H9 (cell line): ENCODE results near the gene LMO3. TPM values are rescaled to one million over a fixed set of nuclear protein-coding genes. Genes with fewer than 3 reads are reported as not detected.

Experiments used
- DNase-seq: peaks from one replicate; pipeline ENCODE4 v3.0.0-alpha.2; 2017
- H2AFZ ChIP-seq: one replicate; pipeline ENCODE4 v1.6.1; 2013; ENCODE audit warnings: mild to moderate bottlenecking, low read length, control low read depth, moderate library complexity
- H2AK5ac ChIP-seq: 2 replicates; pipeline ENCODE4 v1.6.1; 2013; ENCODE audit warnings: low read length, control low read depth, mixed read lengths; ENCODE audit not compliant: insufficient read length
- H2BK120ac ChIP-seq: one replicate; pipeline ENCODE4 v1.6.1; 2013; ENCODE audit warnings: low read depth, mild to moderate bottlenecking, low read length, control low read depth, inconsistent platforms; ENCODE audit not compliant: poor library complexity, severe bottlenecking
- H2BK12ac ChIP-seq: 2 replicates; pipeline ENCODE4 v1.6.1; 2013; ENCODE audit warnings: low read length, control low read depth, mixed read lengths, low read depth; ENCODE audit not compliant: insufficient read length
- H2BK15ac ChIP-seq: 2 replicates; pipeline ENCODE4 v1.6.1; 2013; ENCODE audit warnings: low read depth, low read length, control low read depth
- H2BK20ac ChIP-seq: one replicate; pipeline ENCODE4 v1.6.1; 2013; ENCODE audit warnings: low read depth, mild to moderate bottlenecking, low read length, control low read depth, inconsistent platforms; ENCODE audit not compliant: poor library complexity, severe bottlenecking
- H2BK5ac ChIP-seq: 2 replicates; pipeline ENCODE4 v1.6.1; 2013; ENCODE audit warnings: low read length, control low read depth, mixed read lengths; ENCODE audit not compliant: insufficient read length
- H3K14ac ChIP-seq: 2 replicates; pipeline ENCODE4 v1.6.1; 2013; ENCODE audit warnings: low read length, control low read depth; ENCODE audit not compliant: insufficient read depth
- H3K18ac ChIP-seq: 2 replicates; pipeline ENCODE4 v1.6.1; 2013; ENCODE audit warnings: low read depth, mild to moderate bottlenecking, mixed read lengths, low read length, control low read depth; ENCODE audit not compliant: insufficient read length
- H3K23ac ChIP-seq: 2 replicates; pipeline ENCODE4 v1.6.1; 2013; ENCODE audit warnings: low read length, control low read depth, mixed read lengths, low read depth; ENCODE audit not compliant: insufficient read length
- H3K23me2 ChIP-seq: 2 replicates; pipeline ENCODE4 v1.6.1; 2013; ENCODE audit warnings: low read depth, mild to moderate bottlenecking, mixed read lengths, low read length, control low read depth; ENCODE audit not compliant: insufficient read length, poor library complexity, severe bottlenecking
- H3K27ac ChIP-seq: 2 replicates; pipeline ENCODE4 v1.5.1; 2013; ENCODE audit warnings: low read length, control low read depth, mixed read lengths, low read depth; ENCODE audit not compliant: insufficient read length
- H3K27me3 ChIP-seq: 2 replicates; pipeline ENCODE4 v1.6.1; 2013; ENCODE audit warnings: low read length, control low read depth, inconsistent platforms; ENCODE audit not compliant: insufficient read depth
- H3K4ac ChIP-seq: 2 replicates; pipeline ENCODE4 v1.6.1; 2013; ENCODE audit warnings: low read depth, mild to moderate bottlenecking, control low read depth, inconsistent platforms, low read length, moderate library complexity
- H3K4me1 ChIP-seq: 2 replicates; pipeline ENCODE4 v1.6.1; 2013; ENCODE audit warnings: low read length, control low read depth, inconsistent platforms; ENCODE audit not compliant: insufficient read depth
- H3K4me2 ChIP-seq: 2 replicates; pipeline ENCODE4 v1.6.1; 2013; ENCODE audit warnings: low read length, control low read depth, mixed read lengths; ENCODE audit not compliant: insufficient read length, insufficient read depth
- H3K56ac ChIP-seq: 2 replicates; pipeline ENCODE4 v1.6.1; 2013; ENCODE audit warnings: low read depth, mild to moderate bottlenecking, mixed read lengths, low read length, control low read depth; ENCODE audit not compliant: insufficient read length
- H3K79me1 ChIP-seq: 2 replicates; pipeline ENCODE4 v1.6.1; 2013; ENCODE audit warnings: low read depth, mild to moderate bottlenecking, moderate library complexity, low read length, control low read depth, inconsistent platforms; ENCODE audit not compliant: insufficient read depth, poor library complexity, severe bottlenecking
- H3K79me2 ChIP-seq: 2 replicates; pipeline ENCODE4 v1.6.1; 2013; ENCODE audit warnings: low read length, control low read depth, inconsistent platforms; ENCODE audit not compliant: insufficient read depth
- H3K9ac ChIP-seq: 2 replicates; pipeline ENCODE4 v1.6.1; 2013; ENCODE audit warnings: low read length, control low read depth, mixed read lengths; ENCODE audit not compliant: insufficient read length; ENCODE audit errors: extremely low read depth
- H3K9me3 ChIP-seq: one replicate; pipeline ENCODE4 v1.6.1; 2013; ENCODE audit warnings: low read depth, low read length, inconsistent platforms; ENCODE audit not compliant: control insufficient read depth
- H3T11ph ChIP-seq: one replicate; pipeline ENCODE4 v1.6.1; 2013; ENCODE audit warnings: mild to moderate bottlenecking, low read length, control low read depth, inconsistent platforms
- H4K20me1 ChIP-seq: one replicate; pipeline ENCODE4 v1.6.1; 2013; ENCODE audit not compliant: control insufficient read depth, insufficient read length, insufficient read depth
- H4K5ac ChIP-seq: 2 replicates; pipeline ENCODE4 v1.6.1; 2013; ENCODE audit warnings: low read depth, mild to moderate bottlenecking, mixed read lengths, low read length, control low read depth; ENCODE audit not compliant: insufficient read length
- H4K8ac ChIP-seq: replicated peaks from 2 replicates; pipeline ENCODE4 v1.6.1; 2013; ENCODE audit warnings: low read length, control low read depth, mixed read lengths, low read depth; ENCODE audit not compliant: insufficient read length
- H4K91ac ChIP-seq: 2 replicates; pipeline ENCODE4 v1.6.1; 2013; ENCODE audit warnings: low read depth, mild to moderate bottlenecking, moderate library complexity, mixed read lengths, low read length, control low read depth; ENCODE audit not compliant: insufficient read length
- H3K27ac Mint-ChIP-seq, 3 experiments: 2 replicates in 2 of 3; 3 replicates in 1 of 3; pipeline ENCODE4 v1.8.0; 2020 to 2021; ENCODE audit warnings: mixed read lengths in 3 of 3, mild to moderate bottlenecking in 1 of 3, moderate library complexity in 1 of 3
- H3K27me3 Mint-ChIP-seq: 2 replicates; pipeline ENCODE4 v1.8.0; 2021; ENCODE audit warnings: low read depth, mild to moderate bottlenecking, moderate library complexity, mixed read lengths
- H3K36me3 Mint-ChIP-seq, 3 experiments: 2 replicates in 2 of 3; 3 replicates in 1 of 3; pipeline ENCODE4 v1.8.0; 2020 to 2021; ENCODE audit warnings: low read depth in 3 of 3, mixed read lengths in 3 of 3; ENCODE audit not compliant: insufficient read depth in 1 of 3
- H3K4me1 Mint-ChIP-seq, 2 experiments: 2 replicates each; pipeline ENCODE4 v1.8.0; 2020; ENCODE audit warnings: mixed read lengths in 2 of 2
- H3K4me3 Mint-ChIP-seq, 2 experiments: 2 replicates in 1 of 2; 3 replicates in 1 of 2; pipeline ENCODE4 v1.8.0; 2020 to 2021; ENCODE audit warnings: mild to moderate bottlenecking in 2 of 2, mixed read lengths in 2 of 2, moderate library complexity in 1 of 2
- H3K9me3 Mint-ChIP-seq, 2 experiments: 2 replicates in 1 of 2; 3 replicates in 1 of 2; pipeline ENCODE4 v1.8.0; 2020; ENCODE audit warnings: mild to moderate bottlenecking in 2 of 2, mixed read lengths in 2 of 2, moderate library complexity in 1 of 2
- CTCF ChIP-seq: fragments of 200-600 bp; sonication (generic); conservative IDR thresholded peaks from 3 replicates; pipeline ENCODE4 v1.8.0; 2021; ENCODE audit warnings: antibody characterized with exemption, mild to moderate bottlenecking
- total RNA-seq: library from RNA; stranded (reverse); gene quantifications from 2 replicates; pipeline ENCODE4 v1.2.1, GENCODE V29; 2021

LMO3 gene
- total RNA-seq, 1 experiment from 2014 or later: not detected

- H3K79me2 ChIP-seq: no peaks in the 10 kb centered on the region
- H3K56ac ChIP-seq: no peak overlapping the region
- peaks cover 4% of the 10 kb centered on the region; the same call in 1 of the 2 replicates for H3K27me3 ChIP-seq
- no peaks in the 10 kb centered on the region for H3K9me3 ChIP-seq
- no peak for TF ChIP-seq CTCF
- H3K4me1 Mint-ChIP-seq: peaks cover 40 to 48% of the 10 kb centered on the region in 2 experiments
- H2BK20ac ChIP-seq: no peak overlapping the region
- no peak overlapping the region for H2AK5ac ChIP-seq
- no peak overlapping the region for H2BK120ac ChIP-seq
- no peaks in the 10 kb centered on the region for H4K20me1 ChIP-seq
- H3K9me3 Mint-ChIP-seq: no peaks in the 10 kb centered on the region; a peak in 1 of 5 replicates
- no peak for DNase-seq
- H3T11ph ChIP-seq: no peak overlapping the region
- H2BK5ac ChIP-seq: no peak overlapping the region
- no peak overlapping the region for H4K5ac ChIP-seq
- no peaks in the 10 kb centered on the region for H3K23me2 ChIP-seq
- no peak overlapping the region for H4K8ac ChIP-seq
- peaks cover 5% of the 10 kb centered on the region; the same call in 1 of the 2 replicates for H3K4me1 ChIP-seq
- no peaks in the 10 kb centered on the region for H3K36me3 Mint-ChIP-seq
- no peaks in the 10 kb centered on the region for H3K79me1 ChIP-seq
- H2BK12ac ChIP-seq: no peak overlapping the region
- H3K9ac ChIP-seq: no peak overlapping the region
- H3K27me3 Mint-ChIP-seq: peaks cover 36% of the 10 kb centered on the region
- no peak overlapping the region for H3K4me3 Mint-ChIP-seq
- H4K91ac ChIP-seq: no peak overlapping the region
- H2AFZ ChIP-seq: no peak overlapping the region
- no peak overlapping the region for H2BK15ac ChIP-seq
- H3K4ac ChIP-seq: no peak overlapping the region
- H3K4me2 ChIP-seq: no peak overlapping the region
- H3K27ac Mint-ChIP-seq: no peak overlapping the region
- no peak overlapping the region for H3K14ac ChIP-seq
- H3K23ac ChIP-seq: no peak overlapping the region
- no peak overlapping the region for H3K27ac ChIP-seq
- no peak overlapping the region for H3K18ac ChIP-seq
These were observed 6.7 kb upstream of the LMO3 start for GRCh38 chr12:16612647-16613046.
